Endothelial cell (in vitro differentiated cells): Measurements from ENCODE around the gene AP2S1. TPM values are rescaled to one million over a fixed set of nuclear protein-coding genes. Genes with fewer than 3 reads are reported as not detected.

Experiments used
- DNase-seq: peaks from one replicate; pipeline ENCODE4 v3.0.0; 2021; ENCODE audit warnings: low spot score
- H3K27ac Mint-ChIP-seq: one replicate; pipeline ENCODE4 v1.8.0; 2021; ENCODE audit warnings: mixed read lengths, inconsistent platforms; ENCODE audit not compliant: unreplicated experiment
- H3K27me3 Mint-ChIP-seq: one replicate; pipeline ENCODE4 v1.8.0; 2021; ENCODE audit warnings: mild to moderate bottlenecking, moderate library complexity, mixed read lengths, inconsistent platforms; ENCODE audit not compliant: unreplicated experiment
- H3K36me3 Mint-ChIP-seq: one replicate; pipeline ENCODE4 v1.8.0; 2021; ENCODE audit warnings: mild to moderate bottlenecking, low read depth, mixed read lengths, inconsistent platforms; ENCODE audit not compliant: unreplicated experiment
- H3K4me1 Mint-ChIP-seq: one replicate; pipeline ENCODE4 v1.8.0; 2021; ENCODE audit warnings: mild to moderate bottlenecking, mixed read lengths, inconsistent platforms; ENCODE audit not compliant: unreplicated experiment
- H3K4me3 Mint-ChIP-seq: one replicate; pipeline ENCODE4 v1.8.0; 2021; ENCODE audit warnings: mild to moderate bottlenecking, mixed read lengths, inconsistent platforms; ENCODE audit not compliant: unreplicated experiment
- H3K9me3 Mint-ChIP-seq: one replicate; pipeline ENCODE4 v1.8.0; 2021; ENCODE audit warnings: mixed read lengths, inconsistent platforms; ENCODE audit not compliant: unreplicated experiment
- total RNA-seq: library from RNA; stranded (reverse); fragmentation: NEBNext Ultra II Directional; extraction: Animal tissue kit (Norgen Biotek cat#: 25700); gene quantifications from one replicate; pipeline ENCODE4 v1.2.1, GENCODE V29; 2021; ENCODE audit not compliant: unreplicated experiment
- TF ChIP-seq, protein P1 (sequence below): fragments of 200-600 bp; sonication (generic); IDR thresholded peaks from one replicate; pipeline ENCODE4 v1.5.0; 2021; ENCODE audit warnings: antibody characterized with exemption; ENCODE audit not compliant: unreplicated experiment

Gene AP2S1
- total RNA-seq, 1 donor from 2014 or later, result 381 TPM

- Mint-ChIP-seq H3K36me3 (peaks cover 5% of the 10 kb centered on the region), H3K9me3 (no peaks in the 10 kb centered on the region), H3K27ac (no peak overlapping the region), H3K4me3 (no peak overlapping the region), H3K27me3 (peaks cover 5% of the 10 kb centered on the region), H3K4me1 (no peaks in the 10 kb centered on the region)
- no peak for DNase-seq
- TF ChIP-seq, protein P1, sequence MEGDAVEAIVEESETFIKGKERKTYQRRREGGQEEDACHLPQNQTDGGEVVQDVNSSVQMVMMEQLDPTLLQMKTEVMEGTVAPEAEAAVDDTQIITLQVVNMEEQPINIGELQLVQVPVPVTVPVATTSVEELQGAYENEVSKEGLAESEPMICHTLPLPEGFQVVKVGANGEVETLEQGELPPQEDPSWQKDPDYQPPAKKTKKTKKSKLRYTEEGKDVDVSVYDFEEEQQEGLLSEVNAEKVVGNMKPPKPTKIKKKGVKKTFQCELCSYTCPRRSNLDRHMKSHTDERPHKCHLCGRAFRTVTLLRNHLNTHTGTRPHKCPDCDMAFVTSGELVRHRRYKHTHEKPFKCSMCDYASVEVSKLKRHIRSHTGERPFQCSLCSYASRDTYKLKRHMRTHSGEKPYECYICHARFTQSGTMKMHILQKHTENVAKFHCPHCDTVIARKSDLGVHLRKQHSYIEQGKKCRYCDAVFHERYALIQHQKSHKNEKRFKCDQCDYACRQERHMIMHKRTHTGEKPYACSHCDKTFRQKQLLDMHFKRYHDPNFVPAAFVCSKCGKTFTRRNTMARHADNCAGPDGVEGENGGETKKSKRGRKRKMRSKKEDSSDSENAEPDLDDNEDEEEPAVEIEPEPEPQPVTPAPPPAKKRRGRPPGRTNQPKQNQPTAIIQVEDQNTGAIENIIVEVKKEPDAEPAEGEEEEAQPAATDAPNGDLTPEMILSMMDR, result no peak
These were observed 34.6 kb downstream of the AP2S1 start for GRCh38 chr19:46815833-46816627.

DNA sequence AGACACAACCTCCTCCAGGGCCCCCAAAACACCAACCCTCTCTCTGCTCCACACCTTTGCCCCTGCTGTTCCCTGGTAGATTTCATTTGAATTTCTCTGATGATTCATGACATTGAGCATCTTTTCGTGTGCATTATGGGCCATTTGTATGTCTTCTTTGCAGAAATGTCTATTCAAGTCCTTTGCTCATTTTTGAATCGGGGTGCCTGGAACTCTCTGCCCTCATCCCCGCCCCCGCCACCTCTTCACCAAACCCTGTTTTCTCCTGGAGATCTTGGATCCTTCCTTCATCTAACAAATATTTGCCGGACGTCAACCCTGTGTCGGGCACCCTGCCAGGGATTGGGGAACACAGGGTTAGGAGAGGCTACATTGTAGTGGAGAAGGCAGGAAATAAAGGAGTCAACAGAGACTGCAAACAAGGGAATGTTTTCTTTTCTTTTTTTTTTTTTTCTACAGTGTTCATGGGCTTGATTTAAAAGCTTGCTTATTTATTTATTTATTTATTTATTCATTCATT is 36.7 kb downstream of the AP2S1 start:
- Mint-ChIP-seq H3K9me3 (no peaks in the 10 kb centered on the region), H3K4me1 (no peaks in the 10 kb centered on the region), H3K27me3 (peaks cover 2% of the 10 kb centered on the region), H3K36me3 (no peaks in the 10 kb centered on the region), H3K27ac (no peak overlapping the region), H3K4me3 (no peak overlapping the region)
- TF ChIP-seq, protein P1, result no peak
- DNase-seq, result no peak

DNA sequence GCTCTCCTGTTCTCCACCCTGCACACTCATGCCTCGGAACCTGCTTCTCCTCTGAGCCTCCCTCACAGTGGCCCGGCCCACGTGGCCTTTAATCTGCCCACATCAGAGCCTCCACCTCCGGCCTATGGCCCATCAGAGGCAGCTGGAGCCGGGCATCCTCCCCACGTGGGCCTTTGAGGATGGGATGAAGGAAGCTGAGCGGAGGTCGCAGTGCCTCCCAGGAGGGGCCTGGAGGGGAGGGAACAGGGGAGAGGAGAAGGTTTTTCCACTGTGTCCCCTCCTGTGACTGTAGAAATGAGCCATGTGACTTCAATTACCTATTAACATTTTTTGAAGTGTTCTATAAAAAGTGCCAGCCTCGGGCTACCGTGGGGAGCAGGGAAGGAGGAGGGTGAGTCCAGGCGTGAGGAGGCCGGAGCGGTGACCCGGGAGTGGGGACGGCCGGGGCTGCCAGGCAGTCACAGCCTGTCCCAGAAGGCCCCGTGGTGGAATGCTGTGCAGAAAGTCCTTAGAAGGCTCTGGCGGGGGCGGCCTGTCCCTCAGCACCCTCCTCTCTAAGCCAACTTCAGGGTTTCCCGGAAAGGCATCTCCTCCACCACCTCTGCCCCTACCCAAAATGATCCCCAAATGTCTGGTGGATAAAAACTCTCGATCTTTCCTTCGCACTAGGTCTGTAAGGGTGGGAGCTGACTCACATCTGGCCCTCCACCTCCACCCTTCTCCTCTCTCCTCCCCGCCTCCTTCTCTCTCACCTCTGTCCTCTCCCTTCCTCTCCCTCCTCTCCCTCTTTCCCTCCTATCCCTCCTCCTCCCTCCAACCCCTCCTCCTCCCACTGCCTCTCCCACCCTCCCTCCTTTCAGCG is 37.4 kb downstream of the AP2S1 start:
- no peaks in the 10 kb centered on the region for H3K36me3 Mint-ChIP-seq
- DNase-seq, result no peak
- H3K27ac Mint-ChIP-seq, result no peak overlapping the region
- no peaks in the 10 kb centered on the region for H3K4me1 Mint-ChIP-seq
- H3K27me3 Mint-ChIP-seq, result peaks cover 2% of the 10 kb centered on the region
- H3K4me3 Mint-ChIP-seq, result no peak overlapping the region
- no peaks in the 10 kb centered on the region for H3K9me3 Mint-ChIP-seq
- TF ChIP-seq, protein P1, result no peak

DNA sequence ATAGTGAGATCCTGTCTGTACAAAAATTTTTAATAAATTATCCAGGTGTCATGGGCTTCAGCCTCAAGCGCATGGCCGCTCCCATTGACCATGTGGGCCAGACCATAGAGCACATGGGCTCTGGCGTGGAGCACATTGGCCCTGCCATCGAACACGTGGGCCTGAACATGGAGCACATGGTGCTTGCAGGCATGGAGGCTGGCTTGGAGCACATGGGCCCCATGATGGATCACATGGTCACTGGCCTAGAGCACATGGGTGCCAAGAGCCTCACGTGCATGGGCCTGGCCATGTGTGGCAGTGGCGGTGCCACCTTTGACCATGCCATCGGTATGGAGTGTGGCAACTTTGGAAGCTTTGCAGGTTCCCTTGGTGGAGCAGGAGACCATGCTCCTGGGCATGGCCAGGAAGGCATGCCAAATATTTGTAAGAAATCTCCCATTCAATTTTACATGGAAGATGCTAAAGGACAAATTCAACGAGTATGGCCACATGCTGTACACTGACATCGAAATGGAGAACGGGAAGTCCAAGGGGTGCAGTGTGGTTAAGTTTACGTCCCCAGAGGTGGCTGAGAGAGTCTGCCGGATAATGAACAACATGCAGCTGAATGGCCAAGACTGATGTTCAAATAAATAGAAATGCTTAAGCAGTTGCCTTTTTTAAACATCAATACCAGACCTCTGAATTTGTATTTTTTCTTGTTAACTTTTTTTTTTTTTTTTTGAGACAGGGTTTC is 40.9 kb downstream of the AP2S1 start:
- Mint-ChIP-seq H3K27ac (no peak overlapping the region), H3K9me3 (no peaks in the 10 kb centered on the region)

More for the DNA sequence above, 40.9 kb downstream of the AP2S1 start:
- Mint-ChIP-seq H3K36me3 (no peaks in the 10 kb centered on the region), H3K4me1 (no peaks in the 10 kb centered on the region), H3K4me3 (no peak overlapping the region), H3K27me3 (peaks cover 5% of the 10 kb centered on the region)
- no peak for DNase-seq
- TF ChIP-seq, protein P1, result no peak
